GM12878 (cell line): Measurements from ENCODE around the gene SLC34A1.
"Not testable (repeated sequence)": the region's sequence is repeated elsewhere in the genome, so short reads cannot be mapped to it uniquely, and the experiment has no call there.

ENCODE experiments used
- E2F8 ChIP-seq: fragments of 450-650 bp; IDR thresholded peaks from 2 replicates; pipeline ENCODE4 v1.6.1; 2018; ENCODE audit warnings: mild to moderate bottlenecking, low read depth, moderate library complexity; ENCODE audit not compliant: partially characterized antibody
- JUND ChIP-seq: IDR thresholded peaks from 2 replicates; pipeline ENCODE4 v1.6.1; 2012; ENCODE audit warnings: low read depth, mild to moderate bottlenecking, low read length, improper control_type of control experiment, moderate library complexity
- POLR2A ChIP-seq: IDR thresholded peaks from 2 replicates; pipeline ENCODE4 v1.6.1; 2011; ENCODE audit warnings: low read depth, mild to moderate bottlenecking, low read length
- ZNF274 ChIP-seq: IDR thresholded peaks from one replicate; pipeline ENCODE4 v1.8.0; 2011; ENCODE audit not compliant: insufficient read length, insufficient read depth

- not testable (repeated sequence) for TF ChIP-seq POLR2A, E2F8, JUND, ZNF274
Observed at GRCh38 chr5:177360740-177361139, 23.5 kb upstream of the SLC34A1 start.
